GM18870 (cell line): ENCODE data around the gene PALLD.
A peak's percentile ranks its signal among the peaks of the same experiment; 100 is the strongest.

Experiments
- ATAC-seq: cut with Tn5 transposase; IDR thresholded peaks from one replicate; pipeline ENCODE4 v1.9.1; 2021; ENCODE audit warnings: moderate library complexity; ENCODE audit not compliant: unreplicated experiment

The PALLD gene

GRCh38 chr4:168860827-168861226, 364.0 kb downstream of the PALLD start:
- no peak for ATAC-seq

GRCh38 chr4:168863719-168864647, 367.1 kb downstream of the PALLD start:
- no peak for ATAC-seq

GRCh38 chr4:168864821-168865541, 368.1 kb downstream of the PALLD start:
- ATAC-seq = no peak

- ATAC-seq = no peak
Observed at GRCh38 chr4:168865854-168866253, 369.0 kb downstream of the PALLD start.

- ATAC-seq = no peak
Observed at GRCh38 chr4:168866635-168867034, 369.8 kb downstream of the PALLD start.

GRCh38 chr4:168867128-168867527, 370.3 kb downstream of the PALLD start:
- no peak for ATAC-seq

GRCh38 chr4:168868044-168868781, 371.4 kb downstream of the PALLD start:
- no peak for ATAC-seq

- ATAC-seq = no peak
Observed at GRCh38 chr4:168868802-168869201, 371.9 kb downstream of the PALLD start.

- ATAC-seq = no peak
Observed at GRCh38 chr4:168870004-168870403, 373.2 kb downstream of the PALLD start.

GRCh38 chr4:168871632-168872031, 374.8 kb downstream of the PALLD start:
- ATAC-seq = no peak

- no peak for ATAC-seq
Observed at GRCh38 chr4:168874083-168874482, 377.2 kb downstream of the PALLD start.

GRCh38 chr4:168876106-168876505, 379.3 kb downstream of the PALLD start:
- no peak for ATAC-seq

GRCh38 chr4:168877511-168878491, 380.9 kb downstream of the PALLD start:
- ATAC-seq = no peak

- no peak for ATAC-seq
Observed at GRCh38 chr4:168878623-168879022, 381.8 kb downstream of the PALLD start.

- peak; percentile 49 for ATAC-seq
Observed at GRCh38 chr4:168879188-168879587, 382.3 kb downstream of the PALLD start.

GRCh38 chr4:168880072-168880675, 383.3 kb downstream of the PALLD start:
- ATAC-seq = no peak

- ATAC-seq = peak; percentile 67
Observed at GRCh38 chr4:168880811-168881595, 384.2 kb downstream of the PALLD start.

- ATAC-seq = no peak
Observed at GRCh38 chr4:168881781-168882420, 385.0 kb downstream of the PALLD start.
